HG03520 (cell line): ENCODE results near the gene SDHA.
"Not testable (repeated sequence)": the region's sequence is repeated elsewhere in the genome, so short reads cannot be mapped to it uniquely, and the experiment has no call there.

Experiments
- ATAC-seq: cut with Tn5 transposase; IDR thresholded peaks from one replicate; pipeline ENCODE4 v1.9.1; 2021; ENCODE audit warnings: mild to moderate bottlenecking, moderate library complexity; ENCODE audit not compliant: unreplicated experiment

Gene SDHA

GRCh38 chr5:296954-297353 is 78.8 kb downstream of the SDHA start:
- ATAC-seq: not testable (repeated sequence)

- not testable (repeated sequence) for ATAC-seq
These were observed 79.3 kb downstream of the SDHA start for GRCh38 chr5:297448-297847.

- not testable (repeated sequence) for ATAC-seq
These were observed 80.0 kb downstream of the SDHA start for GRCh38 chr5:297991-298736.

GRCh38 chr5:298737-299125 is 80.6 kb downstream of the SDHA start:
- no peak for ATAC-seq

- not testable (repeated sequence) for ATAC-seq
These were observed 81.8 kb downstream of the SDHA start for GRCh38 chr5:299921-300320.

- ATAC-seq: not testable (repeated sequence)
These were observed 82.7 kb downstream of the SDHA start for GRCh38 chr5:300691-301435.

- not testable (repeated sequence) for ATAC-seq
These were observed 84.3 kb downstream of the SDHA start for GRCh38 chr5:302416-302815.

GRCh38 chr5:302966-303365 is 84.8 kb downstream of the SDHA start:
- ATAC-seq: no peak

- ATAC-seq: not testable (repeated sequence)
These were observed 85.6 kb downstream of the SDHA start for GRCh38 chr5:303741-304140.

GRCh38 chr5:305050-305449 is 86.9 kb downstream of the SDHA start:
- ATAC-seq: no peak

GRCh38 chr5:305459-305858 is 87.3 kb downstream of the SDHA start:
- ATAC-seq: no peak

GRCh38 chr5:306011-306805 is 88.1 kb downstream of the SDHA start:
- ATAC-seq: no peak
